KMS-11 (cell line): ENCODE data around the gene NOX5.

Source experiments
- H2AFZ ChIP-seq: fragments of 200-600 bp; sonication (generic); 2 replicates; pipeline ENCODE4 v1.6.1; 2016; ENCODE audit warnings: antibody characterized with exemption, mixed run types, low read depth
- H3K27ac ChIP-seq: fragments of 200-600 bp; sonication (generic); 2 replicates; pipeline ENCODE4 v1.6.1; 2016; ENCODE audit warnings: mild to moderate bottlenecking, mixed run types
- H3K27me3 ChIP-seq: fragments of 200-600 bp; sonication (generic); 2 replicates; pipeline ENCODE4 v1.6.1; 2017; ENCODE audit warnings: mild to moderate bottlenecking, low read depth, mixed run types, moderate library complexity; ENCODE audit not compliant: insufficient read depth
- H3K36me3 ChIP-seq: fragments of 200-600 bp; sonication (generic); 2 replicates; pipeline ENCODE4 v1.6.1; 2017; ENCODE audit warnings: mild to moderate bottlenecking, mixed run types; ENCODE audit not compliant: insufficient read depth
- H3K4me1 ChIP-seq: fragments of 200-600 bp; sonication (generic); 2 replicates; pipeline ENCODE4 v1.6.1; 2016; ENCODE audit warnings: mild to moderate bottlenecking, low read depth, mixed run types; ENCODE audit not compliant: poor library complexity, severe bottlenecking
- H3K4me2 ChIP-seq: fragments of 200-600 bp; sonication (generic); 2 replicates; pipeline ENCODE4 v1.7.0; 2016; ENCODE audit warnings: mild to moderate bottlenecking, mixed run types
- H3K4me3 ChIP-seq: fragments of 200-600 bp; sonication (generic); IDR thresholded peaks from 2 replicates; pipeline ENCODE4 v1.6.1; 2017; ENCODE audit warnings: low read depth, low read length, mixed read lengths; ENCODE audit not compliant: insufficient read depth
- H3K79me2 ChIP-seq: fragments of 200-600 bp; sonication (generic); 2 replicates; pipeline ENCODE4 v1.6.1; 2016; ENCODE audit warnings: low read depth, mixed run types; ENCODE audit not compliant: insufficient read depth
- H3K9ac ChIP-seq: fragments of 200-600 bp; sonication (generic); 2 replicates; pipeline ENCODE4 v1.6.1; 2016; ENCODE audit warnings: mild to moderate bottlenecking, mixed run types
- H4K20me1 ChIP-seq: fragments of 200-600 bp; sonication (generic); 2 replicates; pipeline ENCODE4 v1.6.1; 2016; ENCODE audit warnings: mild to moderate bottlenecking, mixed run types; ENCODE audit not compliant: insufficient read depth
- TF ChIP-seq, protein P1 (sequence below): fragments of 200-600 bp; sonication (generic); conservative IDR thresholded peaks from 2 replicates; pipeline ENCODE4 v1.6.1; 2017; ENCODE audit warnings: low read depth, mild to moderate bottlenecking, antibody characterized with exemption, low read length, moderate library complexity, mixed read lengths

NOX5 gene

GRCh38 chr15:69071260-69071659 lies 56.8 kb downstream of the NOX5 start:
- Histone ChIP-seq H3K79me2 (no peaks in the 10 kb centered on the region), H3K27ac (no peak overlapping the region), H2AFZ (no peak overlapping the region), H4K20me1 (no peaks in the 10 kb centered on the region), H3K4me1 (no peaks in the 10 kb centered on the region), H3K4me3 (no peak overlapping the region), H3K36me3 (no peaks in the 10 kb centered on the region), H3K9ac (no peak overlapping the region), H3K4me2 (no peak overlapping the region), H3K27me3 (no peaks in the 10 kb centered on the region)
- TF ChIP-seq, protein P1, sequence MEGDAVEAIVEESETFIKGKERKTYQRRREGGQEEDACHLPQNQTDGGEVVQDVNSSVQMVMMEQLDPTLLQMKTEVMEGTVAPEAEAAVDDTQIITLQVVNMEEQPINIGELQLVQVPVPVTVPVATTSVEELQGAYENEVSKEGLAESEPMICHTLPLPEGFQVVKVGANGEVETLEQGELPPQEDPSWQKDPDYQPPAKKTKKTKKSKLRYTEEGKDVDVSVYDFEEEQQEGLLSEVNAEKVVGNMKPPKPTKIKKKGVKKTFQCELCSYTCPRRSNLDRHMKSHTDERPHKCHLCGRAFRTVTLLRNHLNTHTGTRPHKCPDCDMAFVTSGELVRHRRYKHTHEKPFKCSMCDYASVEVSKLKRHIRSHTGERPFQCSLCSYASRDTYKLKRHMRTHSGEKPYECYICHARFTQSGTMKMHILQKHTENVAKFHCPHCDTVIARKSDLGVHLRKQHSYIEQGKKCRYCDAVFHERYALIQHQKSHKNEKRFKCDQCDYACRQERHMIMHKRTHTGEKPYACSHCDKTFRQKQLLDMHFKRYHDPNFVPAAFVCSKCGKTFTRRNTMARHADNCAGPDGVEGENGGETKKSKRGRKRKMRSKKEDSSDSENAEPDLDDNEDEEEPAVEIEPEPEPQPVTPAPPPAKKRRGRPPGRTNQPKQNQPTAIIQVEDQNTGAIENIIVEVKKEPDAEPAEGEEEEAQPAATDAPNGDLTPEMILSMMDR = no peak

GRCh38 chr15:69072906-69073305 lies 58.4 kb downstream of the NOX5 start:
- TF ChIP-seq, protein P1 = no peak
- Histone ChIP-seq H3K4me1 (no peaks in the 10 kb centered on the region), H3K27ac (no peak overlapping the region), H3K36me3 (no peaks in the 10 kb centered on the region), H3K27me3 (no peaks in the 10 kb centered on the region), H2AFZ (no peak overlapping the region), H4K20me1 (no peaks in the 10 kb centered on the region), H3K79me2 (no peaks in the 10 kb centered on the region), H3K4me3 (no peak overlapping the region), H3K9ac (no peak overlapping the region), H3K4me2 (no peak overlapping the region)

GRCh38 chr15:69074001-69074842 lies 59.7 kb downstream of the NOX5 start:
- H2AFZ ChIP-seq = no peak overlapping the region

GRCh38 chr15:69074843-69075224 lies 60.3 kb downstream of the NOX5 start:
- Histone ChIP-seq H3K36me3 (no peaks in the 10 kb centered on the region), H4K20me1 (no peaks in the 10 kb centered on the region), H2AFZ (no peak overlapping the region), H3K27me3 (no peaks in the 10 kb centered on the region), H3K27ac (no peak overlapping the region), H3K79me2 (no peaks in the 10 kb centered on the region), H3K9ac (no peak overlapping the region), H3K4me2 (no peak overlapping the region), H3K4me3 (no peak overlapping the region), H3K4me1 (no peaks in the 10 kb centered on the region)
- TF ChIP-seq, protein P1 = no peak

More at GRCh38 chr15:69074001-69074842, 59.7 kb downstream of the NOX5 start:
- Histone ChIP-seq H3K27ac (no peak overlapping the region), H3K4me1 (no peaks in the 10 kb centered on the region), H3K36me3 (no peaks in the 10 kb centered on the region), H4K20me1 (no peaks in the 10 kb centered on the region), H3K79me2 (no peaks in the 10 kb centered on the region), H3K4me2 (no peak overlapping the region), H3K27me3 (no peaks in the 10 kb centered on the region), H3K9ac (no peak overlapping the region), H3K4me3 (no peak overlapping the region)
- TF ChIP-seq, protein P1 = no peak
